Measurements from ENCODE around the gene RNF19B.

Gene RNF19B

GRCh38 chr1:32888134-32888533 lies 76.5 kb downstream of the RNF19B start:
- DNase-seq (ENCODE audit: low spot score), result no peak

- DNase-seq (ENCODE audit: low spot score), result no peak
Observed at GRCh38 chr1:32887623-32888022, 77.0 kb downstream of the RNF19B start.

GRCh38 chr1:32886828-32887414 lies 77.7 kb downstream of the RNF19B start:
- no peak for DNase-seq (ENCODE audit: low spot score)

Data from germinal center (tissue), 1 donor.